ENCODE data around the gene ATP6AP1. TPM values are rescaled to one million over a fixed set of nuclear protein-coding genes. Genes with fewer than 3 reads are reported as not detected.
A peak's percentile ranks its signal among the peaks of the same experiment; 100 is the strongest.

ATP6AP1 gene
- total and polyA plus RNA-seq, 2 of the 13 experiments (the other 11 are each of a cell fraction or from before 2014, with no cell fraction given) = 56.7 to 110 TPM

- TF ChIP-seq PATZ1 (CRISPR knock-in tag; IDR thresholded peaks at IDR 0.05) (peak; percentile 29; the same call in 1 of the 2 replicates), SPEN (CRISPR knock-in tag; IDR thresholded peaks at IDR 0.05; ENCODE audit: low read depth) (peak; percentile 37; the same call in 1 of the 2 replicates), AGO2 (optimal IDR thresholded peaks at IDR 0.05; ENCODE audit: low read depth, low read length) (peak; percentile 60), SRSF4 (IDR thresholded peaks at IDR 0.05; ENCODE audit: low read depth, low read length, poor library complexity, severe bottlenecking) (no peak), ZNF775 (CRISPR knock-in tag; IDR thresholded peaks at IDR 0.05; ENCODE audit: borderline replicate concordance) (0 out of 2 replicates have a peak, but pooled peaks have one; percentile 37), IKZF5 (CRISPR knock-in tag; IDR thresholded peaks at IDR 0.05) (0 out of 2 replicates have a peak, but pooled peaks have one; percentile 42), ZNF382 (CRISPR knock-in tag; IDR thresholded peaks at IDR 0.05; ENCODE audit: borderline replicate concordance) (no peak), ZFP82 (CRISPR knock-in tag; IDR thresholded peaks at IDR 0.05; ENCODE audit: borderline replicate concordance) (no peak), MAX (IDR thresholded peaks at IDR 0.05) (peak; percentile 97), ZNF318 (CRISPR knock-in tag; IDR thresholded peaks at IDR 0.05) (0 out of 2 replicates have a peak, but pooled peaks have one; percentile 35), FOXA3 (CRISPR knock-in tag; IDR thresholded peaks at IDR 0.05) (peak; percentile 19; the same call in 1 of the 2 replicates), ZNF484 (CRISPR knock-in tag; IDR thresholded peaks at IDR 0.05; ENCODE audit: borderline replicate concordance, low read depth) (no peak), CREB3 (CRISPR knock-in tag; IDR thresholded peaks at IDR 0.05) (0 out of 2 replicates have a peak, but pooled peaks have one; percentile 41), ZNF724P (CRISPR knock-in tag; IDR thresholded peaks at IDR 0.05; ENCODE audit: borderline replicate concordance) (0 out of 2 replicates have a peak, but pooled peaks have one; percentile 67)
Observed at GRCh38 chrX:154478728-154479622, 50.5 kb downstream of the ATP6AP1 start, which contains the start of gene LAGE3 (continued).
